ENCODE measurements around the gene OR10G2. TPM values are rescaled to one million over a fixed set of nuclear protein-coding genes. Genes with fewer than 3 reads are reported as not detected.

The OR10G2 gene
- total RNA-seq, 6 donors from 2014 or later, result not detected

DNA sequence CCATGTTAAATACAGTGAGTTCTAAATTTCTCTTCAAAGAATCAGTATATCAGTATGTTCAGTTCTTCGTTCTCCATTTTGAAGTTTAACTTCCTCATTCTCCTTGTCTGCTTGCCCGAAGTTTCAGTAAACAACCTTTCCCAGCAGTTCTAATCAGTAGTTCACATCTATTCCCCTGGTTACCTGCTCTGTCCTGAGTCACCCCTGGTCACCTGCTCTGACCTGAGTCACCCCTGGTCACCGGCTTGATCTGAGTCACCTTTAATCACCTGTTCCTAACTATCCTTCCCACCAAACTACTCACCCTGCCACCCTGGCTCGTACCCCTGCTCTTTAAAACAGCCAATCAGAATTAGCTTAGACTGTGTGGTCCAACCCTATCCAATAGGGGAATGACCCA is 45.4 kb downstream of the OR10G2 start:
- H3K27ac ChIP-seq, result no peak overlapping the region
- no peaks in the 10 kb centered on the region for H3K36me3 ChIP-seq
- no peaks in the 10 kb centered on the region for H3K27me3 ChIP-seq
- WGBS, 2 donors, result 79 to 87% methylated on average over 4 of the region's 4 CpGs
- no peak for DNase-seq
- ATAC-seq (ENCODE audit: low FRiP score in 2 of 2), result no peak
- TF ChIP-seq EP300 (IDR thresholded peaks at IDR 0.05) (no peak), POLR2AphosphoS5 (IDR thresholded peaks at IDR 0.05) (no peak), POLR2A (IDR thresholded peaks at IDR 0.05) (no peak)
- TF ChIP-seq, protein P1, sequence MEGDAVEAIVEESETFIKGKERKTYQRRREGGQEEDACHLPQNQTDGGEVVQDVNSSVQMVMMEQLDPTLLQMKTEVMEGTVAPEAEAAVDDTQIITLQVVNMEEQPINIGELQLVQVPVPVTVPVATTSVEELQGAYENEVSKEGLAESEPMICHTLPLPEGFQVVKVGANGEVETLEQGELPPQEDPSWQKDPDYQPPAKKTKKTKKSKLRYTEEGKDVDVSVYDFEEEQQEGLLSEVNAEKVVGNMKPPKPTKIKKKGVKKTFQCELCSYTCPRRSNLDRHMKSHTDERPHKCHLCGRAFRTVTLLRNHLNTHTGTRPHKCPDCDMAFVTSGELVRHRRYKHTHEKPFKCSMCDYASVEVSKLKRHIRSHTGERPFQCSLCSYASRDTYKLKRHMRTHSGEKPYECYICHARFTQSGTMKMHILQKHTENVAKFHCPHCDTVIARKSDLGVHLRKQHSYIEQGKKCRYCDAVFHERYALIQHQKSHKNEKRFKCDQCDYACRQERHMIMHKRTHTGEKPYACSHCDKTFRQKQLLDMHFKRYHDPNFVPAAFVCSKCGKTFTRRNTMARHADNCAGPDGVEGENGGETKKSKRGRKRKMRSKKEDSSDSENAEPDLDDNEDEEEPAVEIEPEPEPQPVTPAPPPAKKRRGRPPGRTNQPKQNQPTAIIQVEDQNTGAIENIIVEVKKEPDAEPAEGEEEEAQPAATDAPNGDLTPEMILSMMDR (IDR thresholded peaks at IDR 0.05), result no peak
- H3K9me3 ChIP-seq, result peaks cover 6 to 23% (median 11%) of the 10 kb centered on the region in 4 donors
- no peaks in the 10 kb centered on the region for H3K4me1 ChIP-seq
- no peak overlapping the region for H3K4me3 ChIP-seq

Other genes with a start within 250 kb of the OR10G2 start
- 10 to 100 TPM; 42.2 to 96.4 (median 67.5) TPM for gene CHD8, start 178.8 kb downstream of the OR10G2 start, total RNA-seq
- gene RAB2B, start 158.0 kb downstream of the OR10G2 start, total RNA-seq, result 10 to 100 TPM; 13.1 to 40.2 (median 33.0) TPM
- gene TOX4, start 157.7 kb downstream of the OR10G2 start, total RNA-seq, result 10 to 100 TPM; 29.0 to 71.6 (median 62.0) TPM
- 100 to 1,000 TPM in 1 of 6 donors, 10 to 100 TPM in 5; 41.7 to 126 (median 47.7) TPM for gene METTL3, start 123.6 kb downstream of the OR10G2 start, total RNA-seq
- gene SALL2, start 108.6 kb downstream of the OR10G2 start, total RNA-seq, result 10 to 100 TPM in 2 of 6 donors, 1 to 10 TPM in 4; 5.5 to 12.2 (median 8.0) TPM
- not detected for gene OR10G3, start 54.9 kb downstream of the OR10G2 start, total RNA-seq
- gene OR4E2, start 18.9 kb upstream of the OR10G2 start, total RNA-seq, result not detected
- gene OR4E1, start 38.9 kb upstream of the OR10G2 start, total RNA-seq, result not detected